ENCODE data around the gene PPM1G. TPM values are rescaled to one million over a fixed set of nuclear protein-coding genes. Genes with fewer than 3 reads are reported as not detected.

PPM1G gene
- total RNA-seq, 4 donors from 2014 or later = 28.2 to 51.1 (median 41.4) TPM

GRCh38 chr2:27356056-27356381, 53.4 kb downstream of the PPM1G start:
- TF ChIP-seq CTCF (IDR thresholded peaks at IDR 0.05; ENCODE audit: low read depth) = no peak

GRCh38 chr2:27354597-27354927, 54.8 kb downstream of the PPM1G start:
- TF ChIP-seq CTCF (IDR thresholded peaks at IDR 0.05; ENCODE audit: low read depth) = no peak

GRCh38 chr2:27353762-27354596, 55.4 kb downstream of the PPM1G start:
- no peak for TF ChIP-seq CTCF (IDR thresholded peaks at IDR 0.05; ENCODE audit: low read depth)

- no peak for TF ChIP-seq CTCF (IDR thresholded peaks at IDR 0.05; ENCODE audit: low read depth)
Observed at GRCh38 chr2:27351802-27352598, 57.4 kb downstream of the PPM1G start.

DNA sequence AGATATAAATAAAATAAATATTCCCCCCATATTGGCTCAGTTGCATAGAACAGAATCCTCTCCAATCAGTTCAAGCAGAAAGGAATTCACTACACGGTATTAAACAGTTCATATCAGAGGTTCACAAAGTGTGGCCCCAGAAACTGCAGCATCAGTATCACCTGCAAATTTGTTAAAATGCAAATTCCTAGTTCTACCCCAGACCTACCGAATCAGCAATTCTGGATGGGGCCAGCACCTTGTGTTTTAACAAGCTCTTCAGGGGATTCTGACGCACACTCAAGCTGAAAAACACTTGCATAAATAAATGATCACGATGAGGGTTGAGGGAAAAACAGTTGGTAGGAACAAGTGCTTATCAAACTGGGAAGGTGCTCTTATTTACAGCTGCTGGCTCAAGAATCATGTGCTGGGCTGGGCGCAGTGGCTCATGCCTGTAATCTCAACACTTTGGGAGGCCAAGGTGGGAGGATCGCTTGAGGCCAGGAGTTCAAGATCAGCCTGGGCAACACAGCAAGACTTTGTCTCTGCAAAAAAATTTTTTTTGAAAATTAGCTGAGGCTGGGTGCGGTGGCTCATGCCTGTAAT, 59.2 kb downstream of the PPM1G start:
- TF ChIP-seq CTCF (IDR thresholded peaks at IDR 0.05; ENCODE audit: low read depth) = no peak

DNA sequence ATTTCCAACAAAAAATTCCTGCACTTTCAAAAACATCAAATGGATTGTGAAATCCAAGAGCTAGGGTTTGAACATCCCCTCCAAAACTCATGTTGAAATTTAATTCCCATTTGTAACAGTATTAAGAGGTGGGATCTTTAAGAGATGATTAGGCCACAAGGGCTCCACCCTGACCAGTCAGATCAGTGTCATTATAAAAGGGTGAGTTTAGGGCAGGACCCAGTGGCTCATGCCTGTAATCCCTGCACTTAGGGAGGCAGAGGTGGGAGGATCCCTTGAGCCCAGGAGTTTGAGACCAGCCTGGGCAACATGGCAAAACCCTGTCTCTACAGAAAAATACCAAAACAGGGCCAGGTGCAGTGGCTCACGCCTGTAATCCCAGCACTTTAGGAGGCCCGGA, 61.8 kb downstream of the PPM1G start:
- TF ChIP-seq CTCF (IDR thresholded peaks at IDR 0.05; ENCODE audit: low read depth) = no peak

- no peak for TF ChIP-seq CTCF (IDR thresholded peaks at IDR 0.05; ENCODE audit: low read depth)
Observed at GRCh38 chr2:27336173-27336572, 73.2 kb downstream of the PPM1G start.

All from subcutaneous adipose tissue (tissue), 4 donors.